WTC11 (cell line): ENCODE results near the gene CYB561D2.

Source experiments
- CDX4 ChIP-seq: fragments of 250-450 bp; sonication (Bioruptor Pico); IDR thresholded peaks from 2 replicates; pipeline ENCODE4 v1.9.0; 2021; ENCODE audit warnings: moderate library complexity, mild to moderate bottlenecking, inconsistent platforms, borderline replicate concordance
- CREM ChIP-seq: sonication (generic); formaldehyde crosslinking; IDR thresholded peaks from 2 replicates; pipeline ENCODE4 v1.8.1; 2022; ENCODE audit warnings: mild to moderate bottlenecking, missing genetic modification reagents, moderate library complexity
- ETV6 ChIP-seq: sonication (generic); formaldehyde crosslinking; IDR thresholded peaks from 2 replicates; pipeline ENCODE4 v1.8.1; 2022; ENCODE audit warnings: mild to moderate bottlenecking, missing genetic modification reagents
- FOXK1 ChIP-seq: sonication (generic); formaldehyde crosslinking; IDR thresholded peaks from 2 replicates; pipeline ENCODE4 v1.8.0; 2022; ENCODE audit warnings: mild to moderate bottlenecking, moderate library complexity, missing genetic modification reagents
- MYBL2 ChIP-seq: sonication (generic); formaldehyde crosslinking; IDR thresholded peaks from 2 replicates; pipeline ENCODE4 v1.8.1; 2023; ENCODE audit warnings: mild to moderate bottlenecking, moderate library complexity, missing genetic modification reagents
- NFYB ChIP-seq: sonication (generic); formaldehyde crosslinking; conservative IDR thresholded peaks from 2 replicates; pipeline ENCODE4 v1.8.0; 2022; ENCODE audit warnings: low read depth, missing genetic modification reagents
- NR2C2 ChIP-seq: sonication (generic); formaldehyde crosslinking; IDR thresholded peaks from 2 replicates; pipeline ENCODE4 v1.8.0; 2022; ENCODE audit warnings: mild to moderate bottlenecking, missing genetic modification reagents
- RELA ChIP-seq: sonication (generic); formaldehyde crosslinking; IDR thresholded peaks from 2 replicates; pipeline ENCODE4 v1.8.1; 2022; ENCODE audit warnings: missing genetic modification reagents, mild to moderate bottlenecking, borderline replicate concordance
- SMAD3 ChIP-seq: sonication (generic); formaldehyde crosslinking; IDR thresholded peaks from 2 replicates; pipeline ENCODE4 v1.8.0; 2022; ENCODE audit warnings: missing genetic modification reagents, mild to moderate bottlenecking, borderline replicate concordance
- SMAD4 ChIP-seq: sonication (generic); formaldehyde crosslinking; IDR thresholded peaks from 2 replicates; pipeline ENCODE4 v1.8.0; 2022; ENCODE audit warnings: mild to moderate bottlenecking, missing genetic modification reagents
- TEAD4 ChIP-seq: sonication (generic); formaldehyde crosslinking; IDR thresholded peaks from 2 replicates; pipeline ENCODE4 v1.8.0; 2022; ENCODE audit warnings: mild to moderate bottlenecking, missing genetic modification reagents
- TF ChIP-seq, protein P1 (sequence below): fragments of 200-600 bp; IDR thresholded peaks from 2 replicates; pipeline ENCODE4 v1.8.0; 2022; ENCODE audit warnings: antibody characterized with exemption
- TF ChIP-seq, protein P2 (sequence below): sonication (generic); formaldehyde crosslinking; conservative IDR thresholded peaks from 2 replicates; pipeline ENCODE4 v1.8.1; 2022; ENCODE audit warnings: mild to moderate bottlenecking, missing genetic modification reagents
- TF ChIP-seq, protein P3 (sequence below): sonication (generic); formaldehyde crosslinking; IDR thresholded peaks from 2 replicates; pipeline ENCODE4 v1.8.1; 2022; ENCODE audit warnings: missing genetic modification reagents, borderline replicate concordance

- TF ChIP-seq TEAD4 (CRISPR knock-in tag) (no peak), CREM (CRISPR knock-in tag) (no peak), SMAD3 (no peak), CDX4 (CRISPR knock-in tag) (no peak), FOXK1 (CRISPR knock-in tag) (no peak), MYBL2 (no peak), NR2C2 (CRISPR knock-in tag) (no peak), RELA (CRISPR knock-in tag) (no peak), NFYB (CRISPR knock-in tag) (no peak), SMAD4 (no peak), ETV6 (CRISPR knock-in tag) (no peak)
- TF ChIP-seq, protein P1, sequence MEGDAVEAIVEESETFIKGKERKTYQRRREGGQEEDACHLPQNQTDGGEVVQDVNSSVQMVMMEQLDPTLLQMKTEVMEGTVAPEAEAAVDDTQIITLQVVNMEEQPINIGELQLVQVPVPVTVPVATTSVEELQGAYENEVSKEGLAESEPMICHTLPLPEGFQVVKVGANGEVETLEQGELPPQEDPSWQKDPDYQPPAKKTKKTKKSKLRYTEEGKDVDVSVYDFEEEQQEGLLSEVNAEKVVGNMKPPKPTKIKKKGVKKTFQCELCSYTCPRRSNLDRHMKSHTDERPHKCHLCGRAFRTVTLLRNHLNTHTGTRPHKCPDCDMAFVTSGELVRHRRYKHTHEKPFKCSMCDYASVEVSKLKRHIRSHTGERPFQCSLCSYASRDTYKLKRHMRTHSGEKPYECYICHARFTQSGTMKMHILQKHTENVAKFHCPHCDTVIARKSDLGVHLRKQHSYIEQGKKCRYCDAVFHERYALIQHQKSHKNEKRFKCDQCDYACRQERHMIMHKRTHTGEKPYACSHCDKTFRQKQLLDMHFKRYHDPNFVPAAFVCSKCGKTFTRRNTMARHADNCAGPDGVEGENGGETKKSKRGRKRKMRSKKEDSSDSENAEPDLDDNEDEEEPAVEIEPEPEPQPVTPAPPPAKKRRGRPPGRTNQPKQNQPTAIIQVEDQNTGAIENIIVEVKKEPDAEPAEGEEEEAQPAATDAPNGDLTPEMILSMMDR = peak; percentile 91
- TF ChIP-seq, protein P2, sequence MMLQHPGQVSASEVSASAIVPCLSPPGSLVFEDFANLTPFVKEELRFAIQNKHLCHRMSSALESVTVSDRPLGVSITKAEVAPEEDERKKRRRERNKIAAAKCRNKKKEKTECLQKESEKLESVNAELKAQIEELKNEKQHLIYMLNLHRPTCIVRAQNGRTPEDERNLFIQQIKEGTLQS (CRISPR knock-in tag) = no peak
- TF ChIP-seq, protein P3, sequence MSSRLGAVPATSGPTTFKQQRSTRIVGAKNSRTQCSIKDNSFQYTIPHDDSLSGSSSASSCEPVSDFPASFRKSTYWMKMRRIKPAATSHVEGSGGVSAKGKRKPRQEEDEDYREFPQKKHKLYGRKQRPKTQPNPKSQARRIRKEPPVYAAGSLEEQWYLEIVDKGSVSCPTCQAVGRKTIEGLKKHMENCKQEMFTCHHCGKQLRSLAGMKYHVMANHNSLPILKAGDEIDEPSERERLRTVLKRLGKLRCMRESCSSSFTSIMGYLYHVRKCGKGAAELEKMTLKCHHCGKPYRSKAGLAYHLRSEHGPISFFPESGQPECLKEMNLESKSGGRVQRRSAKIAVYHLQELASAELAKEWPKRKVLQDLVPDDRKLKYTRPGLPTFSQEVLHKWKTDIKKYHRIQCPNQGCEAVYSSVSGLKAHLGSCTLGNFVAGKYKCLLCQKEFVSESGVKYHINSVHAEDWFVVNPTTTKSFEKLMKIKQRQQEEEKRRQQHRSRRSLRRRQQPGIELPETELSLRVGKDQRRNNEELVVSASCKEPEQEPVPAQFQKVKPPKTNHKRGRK = no peak
Observed at GRCh38 chr3:50324351-50325112, 26.1 kb upstream of the CYB561D2 start.
